Measurements from ENCODE around the gene GIPR.

DNA sequence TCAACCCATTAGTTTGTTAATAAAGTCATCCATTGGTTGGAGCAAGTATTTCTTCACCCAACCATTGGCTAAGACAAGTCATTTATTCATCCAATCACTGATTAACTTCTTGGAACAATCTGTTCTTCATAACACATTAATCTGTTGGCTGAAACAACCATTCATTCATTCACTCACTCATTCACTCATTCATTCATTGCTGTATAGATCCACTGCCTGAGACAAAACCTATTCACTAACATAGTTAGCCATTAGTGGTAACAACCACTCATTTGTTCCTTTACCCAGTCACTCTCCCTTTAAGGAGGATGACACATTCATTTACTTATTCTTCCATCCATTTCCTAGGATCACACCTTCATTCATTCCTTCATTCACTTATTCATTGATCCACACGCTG, 44.0 kb upstream of the GIPR start:
- TF ChIP-seq CTCF (IDR thresholded peaks at IDR 0.05): no peak
- no peak for TF ChIP-seq POLR2A (IDR thresholded peaks at IDR 0.05; ENCODE audit: low read depth)

All from esophagus muscularis mucosa (tissue), 3 donors.